Sigmoid colon (tissue), 4 donors: ENCODE results near the gene C1orf21.

ENCODE experiments used
- POLR2AphosphoS5 ChIP-seq, 4 donors: sonication (generic); formaldehyde crosslinking; IDR thresholded peaks; one replicate each; pipeline ENCODE4 v1.6.1; 2017; ENCODE audit warnings: antibody characterized with exemption in 4 of 4
- TF ChIP-seq, protein P1 (sequence below), 4 experiments: fragments of 450-650 bp in 3 of 4; fragments of 200-600 bp in 1 of 4; IDR thresholded peaks; one replicate each; pipeline ENCODE4 v1.5.1; 2016 to 2019; ENCODE audit warnings: antibody characterized with exemption in 4 of 4, mild to moderate bottlenecking in 3 of 4, moderate library complexity in 2 of 4

GRCh38 chr1:184664661-184665060 is 277.8 kb downstream of the C1orf21 start:
- TF ChIP-seq POLR2AphosphoS5 (IDR thresholded peaks at IDR 0.05): no peak
- TF ChIP-seq, protein P1, sequence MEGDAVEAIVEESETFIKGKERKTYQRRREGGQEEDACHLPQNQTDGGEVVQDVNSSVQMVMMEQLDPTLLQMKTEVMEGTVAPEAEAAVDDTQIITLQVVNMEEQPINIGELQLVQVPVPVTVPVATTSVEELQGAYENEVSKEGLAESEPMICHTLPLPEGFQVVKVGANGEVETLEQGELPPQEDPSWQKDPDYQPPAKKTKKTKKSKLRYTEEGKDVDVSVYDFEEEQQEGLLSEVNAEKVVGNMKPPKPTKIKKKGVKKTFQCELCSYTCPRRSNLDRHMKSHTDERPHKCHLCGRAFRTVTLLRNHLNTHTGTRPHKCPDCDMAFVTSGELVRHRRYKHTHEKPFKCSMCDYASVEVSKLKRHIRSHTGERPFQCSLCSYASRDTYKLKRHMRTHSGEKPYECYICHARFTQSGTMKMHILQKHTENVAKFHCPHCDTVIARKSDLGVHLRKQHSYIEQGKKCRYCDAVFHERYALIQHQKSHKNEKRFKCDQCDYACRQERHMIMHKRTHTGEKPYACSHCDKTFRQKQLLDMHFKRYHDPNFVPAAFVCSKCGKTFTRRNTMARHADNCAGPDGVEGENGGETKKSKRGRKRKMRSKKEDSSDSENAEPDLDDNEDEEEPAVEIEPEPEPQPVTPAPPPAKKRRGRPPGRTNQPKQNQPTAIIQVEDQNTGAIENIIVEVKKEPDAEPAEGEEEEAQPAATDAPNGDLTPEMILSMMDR (IDR thresholded peaks at IDR 0.05): no peak
